Measurements from ENCODE around the gene MRPL14.

The MRPL14 gene

DNA sequence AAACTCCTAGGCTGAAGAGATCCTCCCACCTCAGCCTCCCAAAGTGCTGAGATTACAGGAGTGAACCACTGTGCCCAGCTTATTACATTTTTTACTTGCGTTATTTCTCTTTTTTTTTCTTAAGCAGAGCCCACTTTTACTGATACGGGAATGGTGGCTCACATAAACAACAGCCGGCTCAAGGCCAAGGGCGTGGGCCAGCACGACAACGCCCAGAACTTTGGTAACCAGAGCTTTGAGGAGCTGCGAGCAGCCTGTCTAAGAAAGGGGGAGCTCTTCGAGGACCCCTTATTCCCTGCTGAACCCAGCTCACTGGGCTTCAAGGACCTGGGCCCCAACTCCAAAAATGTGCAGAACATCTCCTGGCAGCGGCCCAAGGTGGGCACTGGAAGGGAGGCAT lies 41.9 kb upstream of the MRPL14 start:
- DNase-seq (ENCODE audit: low read depth) = no peak
- TF ChIP-seq, protein P1, sequence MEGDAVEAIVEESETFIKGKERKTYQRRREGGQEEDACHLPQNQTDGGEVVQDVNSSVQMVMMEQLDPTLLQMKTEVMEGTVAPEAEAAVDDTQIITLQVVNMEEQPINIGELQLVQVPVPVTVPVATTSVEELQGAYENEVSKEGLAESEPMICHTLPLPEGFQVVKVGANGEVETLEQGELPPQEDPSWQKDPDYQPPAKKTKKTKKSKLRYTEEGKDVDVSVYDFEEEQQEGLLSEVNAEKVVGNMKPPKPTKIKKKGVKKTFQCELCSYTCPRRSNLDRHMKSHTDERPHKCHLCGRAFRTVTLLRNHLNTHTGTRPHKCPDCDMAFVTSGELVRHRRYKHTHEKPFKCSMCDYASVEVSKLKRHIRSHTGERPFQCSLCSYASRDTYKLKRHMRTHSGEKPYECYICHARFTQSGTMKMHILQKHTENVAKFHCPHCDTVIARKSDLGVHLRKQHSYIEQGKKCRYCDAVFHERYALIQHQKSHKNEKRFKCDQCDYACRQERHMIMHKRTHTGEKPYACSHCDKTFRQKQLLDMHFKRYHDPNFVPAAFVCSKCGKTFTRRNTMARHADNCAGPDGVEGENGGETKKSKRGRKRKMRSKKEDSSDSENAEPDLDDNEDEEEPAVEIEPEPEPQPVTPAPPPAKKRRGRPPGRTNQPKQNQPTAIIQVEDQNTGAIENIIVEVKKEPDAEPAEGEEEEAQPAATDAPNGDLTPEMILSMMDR (IDR thresholded peaks at IDR 0.05; ENCODE audit: control insufficient read depth, insufficient read depth, low read depth, low read length, missing control alignments) = no peak
- no peak overlapping the region for H3K4me3 ChIP-seq (ENCODE audit: control insufficient read depth, low read depth, low read length)

DNA sequence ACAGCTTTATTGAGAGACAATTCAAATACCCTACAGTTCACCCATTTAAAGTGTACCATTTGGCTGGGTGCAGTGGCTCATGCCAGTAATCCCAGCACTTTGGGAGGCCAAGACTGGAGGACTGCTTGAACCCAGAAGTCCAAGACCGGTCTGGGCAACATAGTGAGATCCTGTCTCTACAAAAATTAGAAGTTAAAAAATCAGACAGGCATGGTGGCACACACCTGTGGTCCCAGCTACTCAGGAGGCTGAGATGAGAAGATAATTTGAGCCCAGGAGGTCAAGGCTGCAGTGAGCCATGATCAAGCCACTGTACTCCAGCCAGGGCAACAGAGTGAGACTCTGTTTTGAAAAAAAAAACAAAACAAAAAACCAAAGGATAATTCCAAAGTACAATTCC lies 40.3 kb upstream of the MRPL14 start:
- TF ChIP-seq, protein P1 (IDR thresholded peaks at IDR 0.05; ENCODE audit: control insufficient read depth, insufficient read depth, low read depth, low read length, missing control alignments) = no peak
- DNase-seq (ENCODE audit: low read depth) = no peak

DNA sequence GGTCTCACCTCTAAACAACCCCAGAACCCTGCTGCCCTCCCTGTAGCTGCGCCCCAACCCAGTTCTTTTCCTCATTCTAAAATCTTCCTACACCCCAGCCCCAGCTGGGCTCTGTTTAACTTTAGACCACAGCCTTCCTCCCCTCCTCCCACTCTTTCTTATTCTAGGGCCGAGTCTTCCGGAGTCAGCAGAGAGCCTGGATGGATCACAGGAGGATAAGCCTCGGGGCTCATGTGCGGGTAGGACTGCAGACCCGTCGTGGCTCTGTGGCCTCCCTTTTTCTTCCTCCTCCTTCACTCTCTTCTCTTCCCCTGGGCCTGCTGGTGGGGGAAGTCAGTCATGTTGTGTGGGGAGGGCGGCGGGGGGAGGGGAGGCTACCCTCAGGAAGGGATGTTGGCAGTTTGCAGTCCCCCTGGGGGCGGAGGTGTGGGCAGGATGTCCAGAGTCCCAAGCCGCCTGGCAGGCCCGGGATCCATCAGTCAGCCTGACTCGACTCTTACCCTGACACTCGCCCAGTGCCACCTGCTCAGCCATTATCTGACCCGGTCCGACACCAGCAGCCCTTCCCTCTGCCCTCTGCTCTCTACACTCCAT lies 39.4 kb upstream of the MRPL14 start:
- TF ChIP-seq, protein P1 (IDR thresholded peaks at IDR 0.05; ENCODE audit: control insufficient read depth, insufficient read depth, low read depth, low read length, missing control alignments) = no peak
- no peak for DNase-seq (ENCODE audit: low read depth)
- H3K4me3 ChIP-seq (ENCODE audit: control insufficient read depth, low read depth, low read length) = no peak overlapping the region

More for the DNA sequence above, 40.3 kb upstream of the MRPL14 start:
- H3K4me3 ChIP-seq (ENCODE audit: control insufficient read depth, low read depth, low read length) = no peak overlapping the region

DNA sequence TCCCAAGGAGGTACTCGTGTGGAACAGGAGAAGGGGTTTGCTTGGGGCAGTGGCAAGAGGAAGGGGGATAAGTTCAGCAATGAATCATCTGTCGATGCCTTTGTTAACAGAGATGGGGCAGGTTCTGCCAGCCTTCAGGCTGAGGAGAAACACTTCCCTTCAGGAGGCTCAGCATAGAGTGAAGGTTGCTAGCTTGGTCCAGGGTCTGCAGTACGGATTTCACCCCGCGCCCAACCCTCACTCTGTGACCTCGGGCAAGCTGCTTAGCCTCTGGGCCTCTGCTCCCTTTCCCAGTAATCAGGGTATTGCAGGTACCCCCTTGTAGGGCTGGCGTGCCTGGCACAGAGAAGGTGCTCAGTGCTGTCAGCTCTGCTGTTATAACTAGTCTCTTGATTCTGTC lies 38.9 kb upstream of the MRPL14 start:
- no peak for DNase-seq (ENCODE audit: low read depth)
- no peak overlapping the region for H3K4me3 ChIP-seq (ENCODE audit: control insufficient read depth, low read depth, low read length)
- TF ChIP-seq, protein P1 (IDR thresholded peaks at IDR 0.05; ENCODE audit: control insufficient read depth, insufficient read depth, low read depth, low read length, missing control alignments) = no peak

DNA sequence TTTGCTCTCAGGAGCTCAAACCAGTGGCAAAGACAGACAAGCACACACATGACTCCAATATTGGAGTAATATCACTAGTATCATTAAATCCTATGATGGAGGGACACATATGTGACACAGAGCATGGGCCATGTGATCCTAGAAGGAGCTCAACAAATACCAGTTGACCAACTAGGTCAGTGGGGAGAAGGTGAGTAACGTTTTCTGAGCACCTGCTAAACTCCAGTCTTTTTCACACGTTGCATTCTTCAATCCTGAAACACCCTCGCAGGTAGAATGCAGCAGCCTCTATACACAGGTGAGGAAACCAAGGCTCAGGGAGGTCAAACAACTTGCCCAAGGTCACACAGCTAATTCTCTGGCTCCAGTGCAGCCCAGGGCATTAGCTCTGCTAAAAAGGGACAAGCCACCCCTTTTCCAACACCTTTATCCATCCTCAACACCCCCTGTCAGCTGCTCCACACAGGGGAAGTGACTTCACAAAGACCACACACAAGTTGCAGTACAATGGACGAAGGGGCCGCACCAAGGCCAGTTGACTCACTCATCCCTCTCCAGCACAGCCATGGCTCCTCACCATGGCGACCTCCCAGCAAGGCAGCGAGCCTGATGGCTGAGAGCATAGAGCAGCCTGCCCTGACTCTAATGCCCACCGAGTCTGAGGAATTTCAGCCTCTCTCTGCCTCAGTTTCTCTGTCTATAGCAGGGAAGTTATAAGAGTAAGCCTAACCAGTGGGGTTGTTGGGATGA lies 35.8 kb upstream of the MRPL14 start:
- TF ChIP-seq, protein P1 (IDR thresholded peaks at IDR 0.05; ENCODE audit: control insufficient read depth, insufficient read depth, low read depth, low read length, missing control alignments) = no peak
- H3K4me3 ChIP-seq (ENCODE audit: control insufficient read depth, low read depth, low read length) = no peak overlapping the region
- DNase-seq (ENCODE audit: low read depth) = no peak

DNA sequence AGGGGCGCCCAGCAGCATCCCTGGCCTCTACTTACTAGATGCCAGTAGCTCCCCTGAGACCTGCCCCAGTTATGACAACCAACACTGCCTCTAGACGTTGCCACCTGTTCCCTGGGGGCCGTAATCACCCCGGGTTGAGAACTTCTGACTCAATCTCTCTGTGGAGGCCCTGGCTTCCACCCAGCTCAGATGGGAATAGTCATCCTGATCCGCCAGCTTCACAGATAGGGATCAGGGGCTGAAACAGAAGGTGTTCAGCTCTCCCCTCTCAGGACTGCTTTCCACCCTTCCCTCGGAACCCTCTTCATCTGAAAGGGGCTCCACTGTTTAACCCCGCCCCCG lies 34.7 kb upstream of the MRPL14 start:
- DNase-seq (ENCODE audit: low read depth) = no peak
- TF ChIP-seq, protein P1 (IDR thresholded peaks at IDR 0.05; ENCODE audit: control insufficient read depth, insufficient read depth, low read depth, low read length, missing control alignments) = no peak
- no peak overlapping the region for H3K4me3 ChIP-seq (ENCODE audit: control insufficient read depth, low read depth, low read length)

All from AG09309 (cell line).